Measurements from ENCODE around the gene GSC.

GRCh38 chr14:94751956-94752355 is 18.0 kb downstream of the GSC start:
- TF ChIP-seq EZH2 (IDR thresholded peaks at IDR 0.05) (no peak), CTCF (IDR thresholded peaks at IDR 0.05) (no peak), EZH2phosphoT487 (IDR thresholded peaks at IDR 0.05) (no peak)

All from neural progenitor cell (in vitro differentiated cells).